ENCODE measurements around the gene TRAF3IP3. TPM values are rescaled to one million over a fixed set of nuclear protein-coding genes. Genes with fewer than 3 reads are reported as not detected.

Gene TRAF3IP3
- total and polyA plus RNA-seq, 11 donors, result 0.16 to 10.6 (median 0.75) TPM; not detected in 1

DNA sequence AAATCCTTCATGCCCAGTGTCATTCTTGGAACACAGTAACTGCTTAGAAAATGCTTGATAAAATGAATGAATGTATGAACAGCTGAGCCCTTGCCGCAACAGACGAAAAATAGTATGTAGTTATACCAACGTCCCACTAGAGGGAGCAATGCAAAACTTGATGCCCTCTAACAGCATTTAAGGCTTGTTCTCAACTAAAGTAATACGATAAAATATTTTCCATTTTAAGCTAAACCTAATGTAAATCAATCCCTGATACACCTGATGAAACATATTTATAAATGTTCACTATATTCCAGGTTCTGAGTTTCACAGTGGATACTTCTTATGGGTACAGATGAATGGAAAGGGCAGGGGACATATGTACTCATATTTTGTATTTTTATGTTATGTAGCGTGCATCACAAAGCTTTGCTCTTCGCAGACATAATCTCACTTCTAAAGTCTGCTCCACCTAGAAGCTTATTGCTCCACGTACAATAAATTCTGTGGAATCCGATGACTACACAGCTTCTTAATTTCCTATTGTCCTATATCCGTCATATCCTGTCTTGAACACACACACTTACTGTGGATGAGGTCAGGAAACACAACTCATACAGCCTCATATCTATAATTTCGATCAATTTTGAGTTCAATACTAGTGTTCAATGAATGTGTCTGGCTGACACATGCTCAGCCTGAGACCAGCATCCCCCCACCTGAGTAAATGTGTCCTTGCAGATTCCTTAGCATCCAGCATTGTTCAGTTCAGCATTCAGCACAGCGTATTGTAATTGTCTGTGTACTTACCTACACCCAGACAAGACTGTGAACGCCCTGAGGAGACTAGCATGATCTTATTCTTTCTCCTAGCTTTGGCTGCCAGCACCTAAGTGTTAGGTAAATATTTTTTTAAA, 67.5 kb downstream of the TRAF3IP3 start:
- H3K36me3 ChIP-seq, result no peaks in the 10 kb centered on the region
- no peaks in the 10 kb centered on the region for H3K9me3 ChIP-seq
- H3K27me3 ChIP-seq, result peaks cover 0 to 5% (median 0%) of the 10 kb centered on the region in 9 donors
- DNase-seq (no peak), ATAC-seq (peak in 2 of 4 donors; percentile 38 to 51)
- H3K4me3 ChIP-seq, result peak overlapping the region in 2 of 12 donors; percentile 5 to 25
- intact Hi-C loops (cut with DNase I), result loop anchor here in 3 of 10 donors (2.0 to 10.0 kb wide), 3 partner anchors 39 to 249 kb away; partner anchors contain the start of gene C1orf74 (in 2 of the 3)
- peaks cover 0 to 14% (median 4%) of the 10 kb centered on the region in 12 donors for H3K4me1 ChIP-seq
- TF ChIP-seq POLR2A (IDR thresholded peaks at IDR 0.05), result no peak
- TF ChIP-seq, protein P1, sequence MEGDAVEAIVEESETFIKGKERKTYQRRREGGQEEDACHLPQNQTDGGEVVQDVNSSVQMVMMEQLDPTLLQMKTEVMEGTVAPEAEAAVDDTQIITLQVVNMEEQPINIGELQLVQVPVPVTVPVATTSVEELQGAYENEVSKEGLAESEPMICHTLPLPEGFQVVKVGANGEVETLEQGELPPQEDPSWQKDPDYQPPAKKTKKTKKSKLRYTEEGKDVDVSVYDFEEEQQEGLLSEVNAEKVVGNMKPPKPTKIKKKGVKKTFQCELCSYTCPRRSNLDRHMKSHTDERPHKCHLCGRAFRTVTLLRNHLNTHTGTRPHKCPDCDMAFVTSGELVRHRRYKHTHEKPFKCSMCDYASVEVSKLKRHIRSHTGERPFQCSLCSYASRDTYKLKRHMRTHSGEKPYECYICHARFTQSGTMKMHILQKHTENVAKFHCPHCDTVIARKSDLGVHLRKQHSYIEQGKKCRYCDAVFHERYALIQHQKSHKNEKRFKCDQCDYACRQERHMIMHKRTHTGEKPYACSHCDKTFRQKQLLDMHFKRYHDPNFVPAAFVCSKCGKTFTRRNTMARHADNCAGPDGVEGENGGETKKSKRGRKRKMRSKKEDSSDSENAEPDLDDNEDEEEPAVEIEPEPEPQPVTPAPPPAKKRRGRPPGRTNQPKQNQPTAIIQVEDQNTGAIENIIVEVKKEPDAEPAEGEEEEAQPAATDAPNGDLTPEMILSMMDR (IDR thresholded peaks at IDR 0.05), result peak; percentile 63 to 81 (median 74)
- 39 to 40% (median 39%) methylated on average over 12 of the region's 12 CpGs for WGBS, 4 donors
- peak overlapping the region in 7 of 12 donors; percentile 11 to 65 (median 35) for H3K27ac ChIP-seq

DNA sequence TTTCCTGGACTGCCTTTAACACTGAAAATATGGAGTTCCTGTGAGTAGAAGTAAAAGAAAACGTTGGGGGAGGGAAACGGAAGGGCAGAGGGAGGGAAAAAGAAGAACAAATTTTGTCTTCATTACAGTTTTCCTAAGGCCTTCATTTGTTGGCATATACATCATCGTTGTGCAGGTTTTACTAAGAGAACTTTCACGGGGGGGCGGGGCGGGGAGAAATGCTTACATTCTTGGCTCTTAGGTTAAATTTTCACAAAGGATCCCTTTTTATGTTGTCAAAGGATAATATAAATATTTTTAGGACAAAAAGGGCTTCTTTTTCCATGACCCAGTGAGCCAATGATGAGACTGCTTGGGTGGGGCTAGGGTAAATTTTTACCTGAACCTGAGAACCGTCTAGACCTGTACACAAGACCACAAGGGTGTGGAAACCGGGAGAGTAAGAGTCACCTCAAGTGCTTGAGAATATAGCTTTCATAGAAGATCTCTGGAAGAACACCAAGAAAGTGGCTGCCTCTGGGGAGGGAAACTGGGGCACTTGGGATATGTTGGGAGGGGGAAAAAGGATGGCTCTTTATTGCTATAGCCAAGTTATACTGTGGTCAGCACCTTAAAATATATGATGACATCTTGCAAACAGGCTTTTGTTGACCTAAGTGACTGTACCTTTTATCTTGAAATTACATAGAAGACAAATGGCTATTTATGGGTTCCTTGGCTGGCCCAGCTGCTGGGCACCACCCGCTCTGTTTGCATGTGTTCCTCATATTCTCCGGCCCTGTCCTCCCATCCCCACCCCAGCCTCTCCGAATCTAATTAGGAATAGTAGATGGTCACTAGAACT, 70.0 kb downstream of the TRAF3IP3 start:
- ATAC-seq (peak in 3 of 4 donors; percentile 29 to 51 (median 42)), DNase-seq (no peak)
- TF ChIP-seq POLR2A (IDR thresholded peaks at IDR 0.05), result no peak
- TF ChIP-seq, protein P1 (IDR thresholded peaks at IDR 0.05), result no peak
- no peak overlapping the region for H3K4me3 ChIP-seq
- H3K27ac ChIP-seq, result peak overlapping the region in 2 of 12 donors; percentile 26 to 40
- intact Hi-C loops (cut with DNase I), result loop anchor here in 3 of 10 donors (2.0 to 10.0 kb wide), 4 partner anchors 39 to 251 kb away; partner anchors contain the start of gene C1orf74 (in 1 of the 3)
- peaks cover 0 to 10% (median 5%) of the 10 kb centered on the region in 9 donors for H3K36me3 ChIP-seq
- no peaks in the 10 kb centered on the region for H3K9me3 ChIP-seq
- H3K27me3 ChIP-seq, result no peaks in the 10 kb centered on the region
- WGBS, 4 donors, result 75 to 80% (median 77%) methylated on average over 11 of the region's 11 CpGs
- peaks cover 0 to 28% (median 8%) of the 10 kb centered on the region in 12 donors for H3K4me1 ChIP-seq

DNA sequence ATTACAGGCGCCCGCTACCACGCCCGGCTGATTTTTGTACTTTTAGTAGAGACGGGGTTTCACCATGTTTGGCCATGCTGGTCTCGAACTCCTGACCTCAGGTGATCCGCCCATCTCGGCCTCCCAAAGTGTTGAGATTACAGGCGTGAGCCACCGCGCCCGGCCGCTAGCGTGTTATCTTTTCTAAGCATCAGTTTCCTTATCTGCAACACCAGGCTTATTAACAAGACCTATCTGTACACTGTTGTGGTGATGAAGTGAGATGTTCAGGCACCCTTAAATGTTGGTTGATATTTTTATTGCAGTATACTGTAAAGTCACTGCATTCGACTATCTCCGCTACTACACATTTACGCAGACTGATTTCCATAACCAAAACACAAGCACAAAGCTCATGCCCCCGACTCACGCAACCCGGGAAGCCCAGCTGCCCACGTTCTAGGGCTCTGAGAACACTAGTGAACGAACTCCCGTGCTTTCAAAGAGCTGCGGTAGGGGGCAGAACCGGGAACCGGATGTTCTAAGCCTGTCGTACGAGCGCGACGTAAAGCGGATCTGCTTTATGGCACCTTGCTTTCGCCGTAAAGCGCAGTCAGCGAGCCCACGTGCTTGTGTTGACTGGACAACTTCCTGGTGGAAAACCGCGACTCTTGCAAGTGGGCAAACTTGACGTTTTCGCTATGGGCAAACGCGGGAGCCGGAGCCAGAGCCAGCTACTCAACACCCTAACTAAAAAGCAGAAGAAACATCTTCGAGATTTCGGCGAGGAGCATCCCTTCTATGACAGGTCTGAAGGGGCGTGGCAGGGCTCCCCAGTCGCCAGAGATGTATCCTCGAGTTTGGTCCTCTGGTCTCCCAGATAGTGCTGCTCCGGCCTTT, 71.8 kb downstream of the TRAF3IP3 start, which contains the start of gene UTP25:
Gene UTP25 (plus strand): TSS at position 589 of the 879 bp plus-strand sequence. CDS start 92 bp downstream, at position 681.
- peak within 1 kb of the TSS; percentile 0 to 86 (median 66) for H3K27ac ChIP-seq
- peak within 1 kb of the TSS; percentile 64 to 91 (median 80) for H3K4me3 ChIP-seq
- DNase-seq (peak; percentile 91 to 95 (median 93)), ATAC-seq (peak; percentile 81 to 93 (median 89))
- peaks cover 0 to 27% (median 8%) of the 10 kb centered on the region in 12 donors for H3K4me1 ChIP-seq
- no peaks in the 10 kb centered on the region for H3K27me3 ChIP-seq
- peak in 1 of 2 donors; percentile 62 for TF ChIP-seq POLR2A (IDR thresholded peaks at IDR 0.05)
- TF ChIP-seq, protein P1 (IDR thresholded peaks at IDR 0.05), result peak; percentile 55 to 90 (median 71)
- WGBS, 4 donors, result 19 to 23% (median 21%) methylated on average over 49 to 51 of the region's 51 CpGs
- no peaks in the 10 kb centered on the region for H3K9me3 ChIP-seq
- H3K36me3 ChIP-seq, result peaks cover 0 to 28% (median 23%) of the 10 kb centered on the region in 9 donors
- intact Hi-C loops (cut with DNase I), result loop anchor here in 3 of 10 donors (1.0 to 10.0 kb wide), 5 partner anchors 40 to 253 kb away; partner anchors contain the start of gene C1orf74 (in 2 of the 3)
